Right lung (tissue), 5 donors: Measurements from ENCODE around the gene PROM1. TPM values are rescaled to one million over a fixed set of nuclear protein-coding genes. Genes with fewer than 3 reads are reported as not detected.

ENCODE experiments used
- DNase-seq, 2 donors: peaks; one replicate each; pipeline ENCODE4 v3.0.0-alpha.2; 2013
- polyA plus RNA-seq, 5 donors: library from polyadenylated mRNA; unstranded; fragments of 120-200 nt; gene quantifications; one replicate each; pipeline versions ENCODE4 v1.2.1 to v1.2.3, GENCODE V29; 2013; ENCODE audit warnings: inconsistent platforms in 1 of 5, low replicate concordance in 1 of 5; ENCODE audit not compliant: insufficient read length in 5 of 5, insufficient read depth in 1 of 5

PROM1 gene
- polyA plus RNA-seq, 5 donors, result 18.5 to 32.7 (median 23.7) TPM

GRCh38 chr4:15951781-15952180 lies 132.0 kb downstream of the PROM1 start:
- no peak for DNase-seq

- no peak for DNase-seq
Observed at GRCh38 chr4:15948826-15949225, 135.0 kb downstream of the PROM1 start.

GRCh38 chr4:15947684-15948083 lies 136.1 kb downstream of the PROM1 start:
- DNase-seq, result no peak

GRCh38 chr4:15945516-15945915 lies 138.3 kb downstream of the PROM1 start:
- no peak for DNase-seq

GRCh38 chr4:15944895-15945294 lies 138.9 kb downstream of the PROM1 start:
- DNase-seq, result no peak

GRCh38 chr4:15942283-15942682 lies 141.5 kb downstream of the PROM1 start:
- no peak for DNase-seq

GRCh38 chr4:15938640-15939039 lies 145.2 kb downstream of the PROM1 start, which contains the start of gene FGFBP1:
Gene FGFBP1 (minus strand): TSS chr4:15938740. CDS start chr4:15936632, 2,108 bp downstream.
- DNase-seq, result no peak

- no peak for DNase-seq
Observed at GRCh38 chr4:15938182-15938581, 145.6 kb downstream of the PROM1 start.

GRCh38 chr4:15936495-15936894 lies 147.3 kb downstream of the PROM1 start:
- no peak for DNase-seq

GRCh38 chr4:15935504-15936402 lies 148.1 kb downstream of the PROM1 start:
- no peak for DNase-seq

GRCh38 chr4:15934259-15934658 lies 149.6 kb downstream of the PROM1 start:
- no peak for DNase-seq

GRCh38 chr4:15931451-15932210 lies 152.2 kb downstream of the PROM1 start:
- DNase-seq, result no peak

GRCh38 chr4:15930314-15930713 lies 153.5 kb downstream of the PROM1 start:
- no peak for DNase-seq

- DNase-seq, result no peak
Observed at GRCh38 chr4:15929540-15929939, 154.3 kb downstream of the PROM1 start.

- no peak for DNase-seq
Observed at GRCh38 chr4:15928883-15929282, 154.9 kb downstream of the PROM1 start.

- no peak for DNase-seq
Observed at GRCh38 chr4:15926486-15926885, 157.3 kb downstream of the PROM1 start.

- DNase-seq, result no peak
Observed at GRCh38 chr4:15925830-15926229, 158.0 kb downstream of the PROM1 start.

GRCh38 chr4:15921592-15921932 lies 162.3 kb downstream of the PROM1 start:
- no peak for DNase-seq

GRCh38 chr4:15920723-15921591 lies 162.9 kb downstream of the PROM1 start:
- DNase-seq, result no peak

- DNase-seq, result no peak
Observed at GRCh38 chr4:15918484-15919129, 165.2 kb downstream of the PROM1 start.
